ENCODE results near the gene AP1S1.
"Not testable (repeated sequence)": the region's sequence is repeated elsewhere in the genome, so short reads cannot be mapped to it uniquely, and the experiment has no call there.

The AP1S1 gene

DNA sequence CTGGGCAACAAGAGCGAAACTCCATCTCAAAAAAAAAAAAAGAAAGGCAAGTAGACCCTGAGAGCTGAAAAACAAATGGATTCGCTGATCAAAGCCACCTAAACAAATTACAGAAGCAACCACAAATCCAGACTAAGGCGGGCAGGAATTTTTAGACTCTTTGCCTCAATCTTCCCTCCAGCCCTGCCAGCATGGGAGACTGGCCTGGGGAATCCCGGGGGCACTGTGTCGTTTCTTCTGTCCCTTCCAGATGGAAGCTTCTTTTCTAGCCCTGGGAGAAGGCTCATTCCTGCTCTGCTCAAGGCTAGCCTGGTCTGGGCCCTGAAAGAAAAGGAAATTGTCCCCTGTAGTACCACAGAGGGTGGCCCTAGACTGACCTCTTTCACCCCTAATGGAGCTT lies 43.0 kb upstream of the AP1S1 start:
- H3K4me3 ChIP-seq (ENCODE audit: low read depth, low read length), result no peak overlapping the region
- no peak for DNase-seq (ENCODE audit: low read depth)
- TF ChIP-seq, protein P1, sequence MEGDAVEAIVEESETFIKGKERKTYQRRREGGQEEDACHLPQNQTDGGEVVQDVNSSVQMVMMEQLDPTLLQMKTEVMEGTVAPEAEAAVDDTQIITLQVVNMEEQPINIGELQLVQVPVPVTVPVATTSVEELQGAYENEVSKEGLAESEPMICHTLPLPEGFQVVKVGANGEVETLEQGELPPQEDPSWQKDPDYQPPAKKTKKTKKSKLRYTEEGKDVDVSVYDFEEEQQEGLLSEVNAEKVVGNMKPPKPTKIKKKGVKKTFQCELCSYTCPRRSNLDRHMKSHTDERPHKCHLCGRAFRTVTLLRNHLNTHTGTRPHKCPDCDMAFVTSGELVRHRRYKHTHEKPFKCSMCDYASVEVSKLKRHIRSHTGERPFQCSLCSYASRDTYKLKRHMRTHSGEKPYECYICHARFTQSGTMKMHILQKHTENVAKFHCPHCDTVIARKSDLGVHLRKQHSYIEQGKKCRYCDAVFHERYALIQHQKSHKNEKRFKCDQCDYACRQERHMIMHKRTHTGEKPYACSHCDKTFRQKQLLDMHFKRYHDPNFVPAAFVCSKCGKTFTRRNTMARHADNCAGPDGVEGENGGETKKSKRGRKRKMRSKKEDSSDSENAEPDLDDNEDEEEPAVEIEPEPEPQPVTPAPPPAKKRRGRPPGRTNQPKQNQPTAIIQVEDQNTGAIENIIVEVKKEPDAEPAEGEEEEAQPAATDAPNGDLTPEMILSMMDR (conservative IDR thresholded peaks at IDR 0.05; ENCODE audit: low read depth, low read length), result no peak

DNA sequence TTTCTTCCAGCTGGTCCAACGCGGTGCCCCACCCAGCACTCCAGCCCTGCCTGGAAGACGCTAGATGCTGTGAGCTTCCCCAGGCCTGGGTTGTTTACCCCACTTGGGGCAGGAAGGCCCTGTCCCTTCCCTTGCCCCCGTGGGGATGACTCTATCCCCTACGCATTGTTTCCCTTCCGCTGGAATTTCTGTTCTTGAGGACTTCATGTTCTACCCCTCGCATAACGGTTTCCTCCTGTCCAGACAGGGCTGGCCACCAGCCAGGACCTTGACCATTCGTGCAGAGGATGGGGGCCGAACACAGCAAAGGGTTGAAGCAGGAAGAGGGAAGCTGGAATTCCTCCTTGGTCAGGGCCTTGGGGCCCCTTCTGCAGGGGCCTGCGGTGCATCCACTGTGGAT lies 42.0 kb upstream of the AP1S1 start:
- DNase-seq (ENCODE audit: low read depth), result peak; percentile 91
- TF ChIP-seq, protein P1 (conservative IDR thresholded peaks at IDR 0.05; ENCODE audit: low read depth, low read length), result no peak
- no peak overlapping the region for H3K4me3 ChIP-seq (ENCODE audit: low read depth, low read length)

DNA sequence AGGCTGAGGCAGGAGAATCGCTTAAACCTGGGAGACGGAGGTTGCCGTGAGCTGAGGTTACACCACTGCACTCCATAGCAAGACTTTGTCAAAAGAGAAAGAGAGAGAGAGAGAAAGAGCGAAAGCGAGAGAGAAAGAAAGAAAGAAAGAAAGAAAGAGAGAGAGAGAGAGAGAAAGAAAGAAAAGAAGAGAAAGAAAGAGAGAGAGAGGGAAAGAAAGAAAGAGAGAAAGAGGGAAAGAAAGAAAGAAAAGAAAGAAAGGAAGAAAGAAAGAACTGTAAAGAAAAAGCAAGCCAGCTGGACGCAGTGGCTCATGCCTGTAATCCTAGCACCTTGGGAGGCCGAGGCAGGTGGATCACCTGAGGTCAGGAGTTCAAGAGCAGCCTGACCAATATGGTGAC lies 41.1 kb upstream of the AP1S1 start:
- not testable (repeated sequence) for H3K4me3 ChIP-seq (ENCODE audit: low read depth, low read length); DNase-seq (ENCODE audit: low read depth)

DNA sequence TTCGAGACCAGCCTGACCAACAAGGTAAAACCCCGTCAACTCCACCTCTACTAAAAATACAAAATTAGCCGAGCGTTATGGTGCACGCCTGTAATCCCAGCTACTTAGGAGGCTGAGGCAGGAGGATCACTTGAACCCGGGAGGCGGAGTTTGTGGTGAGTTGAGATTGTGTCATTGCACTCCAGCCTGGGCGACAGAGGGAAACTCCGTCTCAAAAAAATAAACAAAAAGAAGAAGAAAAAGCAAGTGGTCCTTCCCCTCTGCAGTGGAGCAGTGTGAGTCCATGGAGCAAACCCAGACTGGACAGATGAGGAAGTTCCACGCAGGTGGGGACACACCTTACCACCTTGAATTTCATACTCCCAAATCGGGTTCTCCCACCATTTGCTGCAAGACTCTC lies 40.4 kb upstream of the AP1S1 start:
- TF ChIP-seq, protein P1 (conservative IDR thresholded peaks at IDR 0.05; ENCODE audit: low read depth, low read length), result no peak
- no peak for DNase-seq (ENCODE audit: low read depth)
- no peak overlapping the region for H3K4me3 ChIP-seq (ENCODE audit: low read depth, low read length)

DNA sequence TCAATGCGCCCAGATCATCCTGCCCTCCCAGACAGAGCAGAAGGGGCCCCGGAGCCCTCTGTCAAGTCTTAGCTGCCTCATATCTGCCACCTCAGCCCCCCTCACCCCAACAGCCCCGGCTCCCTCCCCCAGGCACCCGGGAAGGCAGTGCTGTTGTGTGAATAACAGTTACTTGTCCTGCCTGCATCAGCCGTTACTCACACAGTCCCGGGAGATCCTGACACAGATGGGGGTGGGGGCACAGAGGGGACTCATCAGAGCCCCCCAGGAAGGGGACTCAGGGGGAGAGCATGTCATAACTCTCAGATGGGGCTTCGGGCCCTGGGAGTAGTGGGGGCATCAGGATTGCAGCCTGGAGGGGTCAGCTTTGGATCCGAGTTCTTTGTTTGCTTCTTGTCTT lies 39.8 kb upstream of the AP1S1 start:
- TF ChIP-seq, protein P1 (conservative IDR thresholded peaks at IDR 0.05; ENCODE audit: low read depth, low read length), result no peak
- DNase-seq (ENCODE audit: low read depth), result no peak
- no peak overlapping the region for H3K4me3 ChIP-seq (ENCODE audit: low read depth, low read length)

DNA sequence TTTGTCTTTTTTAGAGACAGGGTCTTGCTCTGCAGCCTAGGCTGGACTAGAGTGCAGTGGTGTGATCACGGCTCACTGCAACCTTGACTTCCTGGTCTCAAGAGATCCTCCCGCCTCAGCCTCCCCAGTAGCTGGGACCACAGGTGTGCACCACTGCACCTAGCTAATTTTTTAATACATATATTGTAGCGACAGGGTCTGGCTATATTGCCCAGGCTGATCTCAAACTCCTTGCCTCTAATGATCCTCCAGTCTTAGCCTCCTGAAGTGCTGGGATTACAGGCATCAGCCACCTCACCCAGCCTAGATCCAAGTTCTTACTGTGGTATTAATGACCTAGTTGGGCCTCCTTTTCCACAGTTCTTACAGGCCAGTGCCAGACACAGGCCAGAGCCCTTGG lies 39.1 kb upstream of the AP1S1 start:
- no peak overlapping the region for H3K4me3 ChIP-seq (ENCODE audit: low read depth, low read length)
- TF ChIP-seq, protein P1 (conservative IDR thresholded peaks at IDR 0.05; ENCODE audit: low read depth, low read length), result no peak
- no peak for DNase-seq (ENCODE audit: low read depth)

DNA sequence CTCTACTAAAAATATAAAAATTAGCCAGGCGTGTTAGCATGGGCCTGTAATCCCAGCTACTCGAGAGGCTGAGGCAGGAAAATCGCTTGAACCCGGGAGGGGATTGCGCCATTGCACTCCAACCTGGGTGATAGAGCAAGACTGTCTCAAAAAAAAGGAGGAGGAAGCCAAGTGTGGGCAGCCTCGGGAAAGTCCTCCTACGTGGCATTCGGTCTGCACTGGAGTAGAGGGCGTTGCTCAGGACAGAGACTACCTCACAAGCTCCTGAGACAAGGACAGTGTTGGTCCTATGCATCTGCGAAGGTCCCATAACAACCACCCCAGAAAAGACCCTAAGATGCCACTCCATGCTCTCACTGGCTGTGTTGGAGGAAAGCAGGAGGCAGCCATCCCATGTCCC lies 37.4 kb upstream of the AP1S1 start:
- no peak for DNase-seq (ENCODE audit: low read depth)
- H3K4me3 ChIP-seq (ENCODE audit: low read depth, low read length), result no peak overlapping the region
- TF ChIP-seq, protein P1 (conservative IDR thresholded peaks at IDR 0.05; ENCODE audit: low read depth, low read length), result no peak

DNA sequence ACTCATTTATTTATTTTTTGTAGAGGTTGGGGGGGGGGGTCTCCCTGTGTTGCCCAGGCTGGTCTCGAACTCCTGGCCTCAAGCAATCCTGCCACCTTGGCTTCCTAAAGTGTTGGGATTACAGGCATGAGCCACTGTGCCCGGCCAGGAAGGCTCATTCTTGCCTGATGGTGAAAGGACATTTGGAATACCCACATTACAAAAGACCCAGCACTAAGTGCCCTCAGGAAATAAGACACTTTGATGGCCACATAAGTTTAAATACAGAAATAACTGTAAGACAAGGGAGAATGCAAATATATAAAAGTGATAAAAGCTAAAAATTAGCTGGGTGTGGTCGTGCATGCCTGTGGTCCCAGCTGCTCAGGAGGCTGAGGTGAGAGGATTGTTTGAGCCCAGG lies 35.4 kb upstream of the AP1S1 start:
- no peak overlapping the region for H3K4me3 ChIP-seq (ENCODE audit: low read depth, low read length)
- no peak for DNase-seq (ENCODE audit: low read depth)
- TF ChIP-seq, protein P1 (conservative IDR thresholded peaks at IDR 0.05; ENCODE audit: low read depth, low read length), result no peak
